HepG2 (cell line): ENCODE data around the gene PPOX. TPM values are rescaled to one million over a fixed set of nuclear protein-coding genes. Genes with fewer than 3 reads are reported as not detected.

Experiments used
- CC2D1A ChIP-seq: sonication (generic); formaldehyde crosslinking; IDR thresholded peaks from 2 replicates; pipeline ENCODE4 v1.8.1; 2023; ENCODE audit warnings: mild to moderate bottlenecking, missing genetic modification reagents
- HDAC6 ChIP-seq: fragments of 200-600 bp; sonication (generic); IDR thresholded peaks from 2 replicates; pipeline ENCODE4 v1.7.0; 2017; ENCODE audit warnings: mild to moderate bottlenecking, antibody characterized with exemption, low read length, low read depth
- JUN ChIP-seq: sonication (generic); formaldehyde crosslinking; IDR thresholded peaks from 2 replicates; pipeline ENCODE4 v1.4.0; 2020; ENCODE audit warnings: mild to moderate bottlenecking, missing genetic modification reagents
- MTA1 ChIP-seq: sonication (generic); formaldehyde crosslinking; IDR thresholded peaks from 2 replicates; pipeline ENCODE4 v1.4.0; 2020; ENCODE audit warnings: missing genetic modification reagents, mild to moderate bottlenecking, borderline replicate concordance
- PPARG ChIP-seq: conservative IDR thresholded peaks from 2 replicates; pipeline ENCODE4 v1.6.1; 2016; ENCODE audit warnings: missing biosample characterization, missing genetic modification reagents
- TFDP2 ChIP-seq: sonication (generic); formaldehyde crosslinking; IDR thresholded peaks from 2 replicates; pipeline ENCODE4 v1.4.0; 2020; ENCODE audit warnings: missing genetic modification reagents
- ZBTB34 ChIP-seq: sonication (generic); formaldehyde crosslinking; IDR thresholded peaks from 2 replicates; pipeline ENCODE4 v1.8.0; 2022; ENCODE audit warnings: mild to moderate bottlenecking, missing genetic modification reagents
- ZNF317 ChIP-seq: sonication (generic); formaldehyde crosslinking; IDR thresholded peaks from 2 replicates; pipeline ENCODE4 v1.5.0; 2020; ENCODE audit warnings: mild to moderate bottlenecking, missing genetic modification reagents
- ZNF318 ChIP-seq: sonication (generic); formaldehyde crosslinking; IDR thresholded peaks from 2 replicates; pipeline ENCODE4 v1.4.0; 2020; ENCODE audit warnings: mild to moderate bottlenecking, missing genetic modification reagents
- ZNF513 ChIP-seq: sonication (generic); formaldehyde crosslinking; conservative IDR thresholded peaks from 2 replicates; pipeline ENCODE4 v1.5.0; 2020; ENCODE audit warnings: missing genetic modification reagents
- ZNF564 ChIP-seq: sonication (generic); formaldehyde crosslinking; IDR thresholded peaks from 2 replicates; pipeline ENCODE4 v1.8.1; 2023; ENCODE audit warnings: mild to moderate bottlenecking, missing genetic modification reagents
- ZNF629 ChIP-seq: sonication (generic); formaldehyde crosslinking; conservative IDR thresholded peaks from 2 replicates; pipeline ENCODE4 v1.5.0; 2020; ENCODE audit warnings: missing genetic modification reagents
- ZNF703 ChIP-seq: sonication (generic); formaldehyde crosslinking; IDR thresholded peaks from 2 replicates; pipeline ENCODE4 v1.5.1; 2020; ENCODE audit warnings: missing genetic modification reagents, mild to moderate bottlenecking, moderate library complexity, borderline replicate concordance
- ZNF841 ChIP-seq: sonication (generic); formaldehyde crosslinking; IDR thresholded peaks from 2 replicates; pipeline ENCODE4 v1.8.1; 2023; ENCODE audit warnings: missing genetic modification reagents, borderline replicate concordance
- ZNF879 ChIP-seq: sonication (generic); formaldehyde crosslinking; IDR thresholded peaks from 2 replicates; pipeline ENCODE4 v1.8.1; 2023; ENCODE audit warnings: missing genetic modification reagents
- ZNF883 ChIP-seq: sonication (generic); formaldehyde crosslinking; IDR thresholded peaks from 2 replicates; pipeline ENCODE4 v1.5.1; 2020; ENCODE audit warnings: mild to moderate bottlenecking, missing genetic modification reagents; ENCODE audit errors: not compliant biosample characterization
- polyA plus RNA-seq, 8 experiments: library from polyadenylated mRNA; depleted of rRNA in 3 of 8; stranded (reverse) in 7 of 8; unstranded in 1 of 8; fragments of >200 nt; fragmentation: Illumina TruSeq in 4 of 8; extraction: Trizol in 4 of 8; gene quantifications; 2 replicates each; pipeline versions ENCODE4 v1.2.1 to v1.2.3, GENCODE V29; 2011 to 2016; ENCODE audit warnings: low read depth in 4 of 8, missing spikeins in 1 of 8, mixed read lengths in 1 of 8; ENCODE audit not compliant: insufficient read depth in 1 of 8
- total RNA-seq, 5 experiments: library from RNA; depleted of rRNA; stranded (reverse); fragments of >200 nt; fragmentation: Illumina TruSeq; extraction: Trizol; gene quantifications; 2 replicates each; pipeline ENCODE4 v1.2.3, GENCODE V29; 2016; ENCODE audit warnings: low read depth in 1 of 5

PPOX gene
- total and polyA plus RNA-seq, 2 of the 13 experiments (the other 11 are each of a cell fraction or from before 2014, with no cell fraction given): 15.5 to 27.7 TPM

GRCh38 chr1:161201836-161202712 is 35.8 kb downstream of the PPOX start, which contains the start of gene NDUFS2 (continued):
- TF ChIP-seq ZNF703 (CRISPR knock-in tag) (no peak), ZNF318 (CRISPR knock-in tag) (no peak), PPARG (CRISPR knock-in tag) (no peak), ZNF841 (CRISPR knock-in tag) (no peak), HDAC6 (no peak), ZNF564 (CRISPR knock-in tag) (no peak), ZBTB34 (CRISPR knock-in tag) (0 out of 2 replicates have a peak, but pooled peaks have one; percentile 42), TFDP2 (CRISPR knock-in tag) (peak; percentile 39; the same call in 1 of the 2 replicates), ZNF513 (no peak), CC2D1A (CRISPR knock-in tag) (no peak), ZNF629 (CRISPR knock-in tag) (no peak), MTA1 (CRISPR knock-in tag) (peak; percentile 35; the same call in 1 of the 2 replicates), ZNF883 (CRISPR knock-in tag) (no peak), ZNF317 (CRISPR knock-in tag) (no peak), ZNF879 (CRISPR knock-in tag) (peak; percentile 70; the same call in 1 of the 2 replicates), JUN (CRISPR knock-in tag) (no peak)
